Stimulated activated naive CD4-positive, alpha-beta T cell (primary cell): ENCODE measurements around the gene SIVA1.

Experiments used
- DNase-seq, 6 experiments: peaks; one replicate each; lab custom pipeline; 2025; lab: John Stamatoyannopoulos, UW

Gene SIVA1

DNA sequence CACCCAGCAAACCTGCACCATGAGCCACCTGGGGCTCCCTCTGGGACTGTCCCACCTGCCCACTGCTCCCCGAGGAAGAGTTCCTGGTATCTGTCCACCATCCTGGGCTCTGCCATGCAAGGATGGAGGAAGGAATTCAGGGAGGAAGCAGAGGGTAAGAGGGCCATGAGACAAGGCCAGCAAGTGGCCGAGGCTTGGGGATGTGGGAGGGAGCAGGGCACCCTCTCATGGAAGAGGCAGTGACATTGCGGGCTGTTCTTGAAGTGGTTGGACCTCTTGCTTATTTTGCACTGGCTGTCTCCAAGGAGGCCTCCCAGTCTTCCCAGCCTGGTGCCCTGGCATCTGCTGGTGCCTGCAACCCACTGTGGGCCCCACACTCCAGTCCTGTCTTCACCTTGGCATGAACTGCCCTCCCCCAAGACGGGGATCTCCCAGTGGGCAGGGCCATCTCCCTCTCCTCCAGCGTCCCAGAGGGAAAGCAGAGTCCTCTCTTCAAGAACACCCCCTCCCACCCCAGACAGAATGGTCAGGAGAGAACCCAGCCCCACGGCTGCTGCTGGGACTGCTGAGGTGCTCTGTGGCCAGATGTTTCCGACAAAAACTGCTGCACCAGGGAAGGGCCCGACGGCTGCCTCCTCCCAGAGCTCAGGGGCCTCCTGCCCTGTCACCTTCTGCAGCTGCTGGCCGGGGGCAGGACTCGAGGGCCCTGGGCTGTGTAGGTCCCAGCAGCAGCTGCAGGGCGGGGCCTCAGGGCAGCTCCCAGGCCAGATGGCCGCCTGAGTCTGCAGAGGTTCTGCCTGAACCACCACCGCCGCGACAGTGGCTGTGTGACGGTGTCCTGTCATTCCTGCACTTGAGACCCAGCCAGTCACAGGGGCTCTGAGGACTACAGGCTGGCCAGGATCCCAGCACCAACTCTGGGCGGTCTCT is 44.4 kb downstream of the SIVA1 start:
- no peak for DNase-seq

DNA sequence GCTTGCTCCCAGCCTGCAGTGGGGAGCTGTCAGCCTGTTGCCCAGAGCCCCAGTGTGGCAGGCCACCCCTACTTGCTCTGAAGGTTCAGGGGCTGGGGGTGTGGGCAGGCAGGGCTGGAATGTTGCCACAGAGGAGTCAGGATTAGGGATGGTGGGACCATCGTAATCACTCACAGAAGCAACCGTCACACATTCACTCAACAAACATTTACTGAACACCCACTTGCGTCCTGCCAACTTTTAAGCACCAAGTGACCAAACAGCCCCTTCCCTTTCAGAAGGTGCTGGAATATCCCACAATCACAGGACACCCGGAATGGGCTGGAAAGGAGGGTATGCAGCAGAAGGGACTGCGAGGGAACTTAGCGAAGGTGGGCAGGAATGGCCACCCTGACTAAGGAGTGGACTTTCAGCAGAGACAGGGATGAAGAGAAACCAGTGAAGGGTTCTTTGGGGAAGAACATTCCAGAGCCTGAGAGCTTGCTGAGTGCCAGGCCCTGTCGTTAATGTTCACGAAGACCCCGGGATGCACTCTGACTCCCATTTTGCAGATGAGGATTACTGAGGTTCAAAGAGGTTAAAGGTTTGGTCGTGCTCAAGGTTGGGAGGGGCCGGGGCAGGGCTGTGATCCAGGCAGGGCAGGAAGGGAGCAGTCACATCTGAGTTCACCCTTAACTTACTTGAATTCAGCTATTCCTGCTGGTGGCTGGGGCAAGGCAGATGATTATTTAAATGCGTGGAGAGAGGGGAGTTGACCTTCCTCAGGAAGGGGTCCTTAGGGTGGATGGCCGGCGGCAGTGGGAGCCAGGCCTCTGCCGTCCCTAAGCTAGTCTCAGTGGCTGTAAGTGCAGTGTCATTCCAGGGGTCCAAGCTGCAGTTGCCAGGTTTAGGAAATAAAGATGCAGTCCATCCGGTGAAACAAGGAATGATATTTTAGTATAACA is 45.6 kb downstream of the SIVA1 start:
- no peak for DNase-seq

DNA sequence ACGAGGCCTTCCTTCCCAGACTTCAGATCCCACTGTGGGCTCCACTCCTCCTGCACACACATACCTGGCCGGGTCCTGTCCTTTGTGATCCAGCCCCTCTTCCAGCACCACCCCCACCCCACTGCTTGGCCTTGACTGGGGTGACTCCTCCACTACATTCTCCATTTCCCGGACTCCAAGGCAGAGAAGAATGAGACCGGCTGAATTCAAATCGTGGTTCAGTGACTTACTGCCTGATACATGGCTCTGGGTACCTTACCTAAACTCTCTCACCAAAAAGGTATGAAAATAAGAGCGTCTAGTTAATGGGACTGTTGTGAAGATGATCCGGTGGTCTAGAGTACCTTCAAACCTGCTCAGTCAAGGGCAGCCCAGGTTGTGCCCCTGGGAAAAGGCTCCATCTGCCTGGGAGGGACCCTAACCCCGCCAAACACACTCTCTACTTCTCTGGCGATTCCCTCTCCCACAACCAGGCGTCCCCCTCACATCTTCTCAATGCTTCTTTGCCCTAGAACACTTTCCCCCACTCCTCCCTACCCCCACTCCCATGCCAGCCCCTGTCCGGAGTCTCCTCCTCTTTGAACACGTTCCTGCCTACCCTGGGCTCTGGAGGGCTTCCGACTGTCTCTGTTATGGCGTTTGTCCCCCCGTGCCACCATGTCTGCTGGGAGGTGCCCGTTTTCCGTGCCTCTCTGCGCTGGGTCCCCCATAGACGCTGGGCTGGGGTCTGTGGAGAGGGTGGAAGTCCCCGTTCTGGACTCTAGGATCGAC is 46.5 kb downstream of the SIVA1 start:
- DNase-seq: peak in 4 of 6 experiments; percentile 25 to 33 (median 31)

DNA sequence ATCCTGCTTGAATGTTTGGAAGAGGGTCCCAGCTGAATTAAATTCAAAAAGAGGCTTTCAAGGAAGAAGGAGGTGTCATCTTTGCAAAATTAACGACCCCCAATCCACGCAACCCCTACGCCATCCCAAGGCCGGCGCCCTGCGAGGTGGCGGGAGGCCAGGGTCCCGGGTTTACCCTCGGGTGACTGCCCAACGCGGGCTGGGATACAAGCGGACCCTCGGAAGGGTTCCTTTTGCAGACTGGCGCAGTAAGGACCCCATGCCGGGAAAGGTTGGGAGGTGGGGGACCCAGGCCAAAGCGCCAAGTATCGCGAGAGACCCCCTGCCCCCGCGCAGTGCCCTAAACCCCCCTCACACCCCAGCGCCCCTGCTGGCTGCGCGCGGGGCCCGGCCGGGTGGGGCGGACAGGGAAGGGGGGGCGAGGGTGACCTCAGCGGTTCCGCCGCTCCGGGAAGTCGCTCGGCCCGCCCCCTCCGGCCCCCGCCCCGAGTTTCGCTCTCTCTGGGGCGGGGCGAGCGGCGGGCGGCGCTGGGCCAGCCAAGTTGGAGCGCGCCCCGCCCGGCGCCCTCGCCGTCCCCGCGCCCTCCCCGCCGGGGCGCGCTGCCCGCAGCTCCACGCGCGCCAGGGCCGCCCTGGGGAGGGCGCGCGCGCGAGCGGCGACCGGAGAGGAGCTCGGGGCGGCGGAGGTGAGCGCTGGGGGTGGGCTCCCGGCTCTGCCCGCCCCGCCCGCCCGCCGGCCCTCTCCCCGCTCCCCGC is 47.2 kb downstream of the SIVA1 start:
- peak; percentile 55 to 79 (median 70) for DNase-seq

DNA sequence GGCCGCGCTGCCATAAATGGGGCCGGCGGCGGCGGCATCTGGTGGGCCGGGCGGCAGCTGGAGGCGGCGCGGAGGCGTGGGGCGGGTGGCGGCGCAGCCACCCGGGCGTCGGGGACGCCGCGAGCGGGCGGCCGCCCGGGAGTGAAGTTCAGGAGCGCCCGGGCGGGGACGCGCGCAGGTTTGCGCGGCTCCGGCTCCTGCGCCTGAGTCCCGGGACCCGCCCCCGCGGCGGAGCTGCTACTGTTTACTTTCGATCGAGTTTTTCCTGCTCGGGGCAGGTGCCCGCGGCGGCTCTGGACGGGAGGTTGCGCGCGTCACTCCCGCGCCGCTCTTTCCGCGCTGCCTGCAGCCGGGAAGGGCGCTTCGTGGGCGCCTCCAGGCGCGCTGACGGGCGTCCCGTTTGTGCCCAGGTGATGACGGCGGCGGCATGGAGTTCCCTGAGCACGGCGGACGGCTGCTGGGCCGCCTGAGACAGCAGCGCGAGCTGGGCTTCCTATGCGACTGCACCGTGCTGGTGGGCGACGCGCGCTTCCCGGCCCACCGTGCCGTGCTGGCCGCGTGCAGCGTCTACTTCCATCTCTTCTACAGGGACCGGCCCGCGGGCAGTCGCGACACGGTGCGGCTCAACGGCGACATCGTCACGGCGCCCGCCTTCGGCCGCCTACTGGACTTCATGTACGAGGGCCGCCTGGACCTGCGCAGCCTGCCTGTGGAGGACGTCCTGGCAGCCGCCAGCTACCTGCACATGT is 48.0 kb downstream of the SIVA1 start, which contains the start of gene ZBTB42:
Gene ZBTB42, plus strand, starts transcription at position 331 of the 749 bp plus-strand sequence. Its CDS starts 97 bp downstream, at position 428.
- peak; percentile 58 to 79 (median 70) for DNase-seq

DNA sequence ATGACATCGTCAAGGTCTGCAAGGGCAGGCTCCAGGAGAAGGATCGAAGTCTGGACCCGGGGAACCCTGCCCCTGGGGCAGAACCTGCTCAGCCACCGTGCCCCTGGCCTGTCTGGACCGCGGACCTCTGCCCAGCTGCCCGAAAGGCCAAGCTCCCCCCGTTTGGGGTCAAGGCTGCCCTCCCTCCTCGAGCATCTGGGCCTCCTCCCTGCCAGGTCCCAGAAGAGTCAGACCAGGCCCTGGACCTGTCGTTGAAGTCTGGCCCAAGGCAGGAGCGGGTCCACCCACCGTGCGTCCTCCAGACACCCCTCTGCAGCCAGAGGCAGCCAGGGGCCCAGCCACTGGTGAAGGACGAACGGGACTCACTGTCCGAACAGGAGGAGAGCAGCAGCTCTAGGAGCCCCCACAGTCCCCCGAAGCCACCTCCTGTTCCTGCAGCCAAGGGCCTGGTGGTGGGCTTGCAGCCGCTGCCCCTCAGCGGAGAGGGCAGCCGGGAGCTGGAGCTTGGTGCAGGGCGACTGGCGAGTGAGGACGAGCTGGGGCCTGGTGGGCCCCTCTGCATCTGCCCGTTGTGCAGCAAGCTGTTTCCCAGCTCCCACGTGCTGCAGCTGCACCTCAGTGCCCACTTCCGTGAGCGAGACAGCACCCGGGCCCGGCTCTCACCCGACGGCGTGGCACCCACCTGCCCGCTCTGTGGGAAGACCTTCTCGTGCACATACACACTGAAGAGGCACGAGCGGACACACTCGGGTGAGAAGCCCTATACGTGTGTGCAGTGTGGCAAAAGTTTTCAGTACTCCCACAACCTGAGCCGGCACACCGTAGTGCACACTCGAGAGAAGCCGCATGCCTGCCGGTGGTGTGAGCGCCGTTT is 48.8 kb downstream of the SIVA1 start:
- no peak for DNase-seq

DNA sequence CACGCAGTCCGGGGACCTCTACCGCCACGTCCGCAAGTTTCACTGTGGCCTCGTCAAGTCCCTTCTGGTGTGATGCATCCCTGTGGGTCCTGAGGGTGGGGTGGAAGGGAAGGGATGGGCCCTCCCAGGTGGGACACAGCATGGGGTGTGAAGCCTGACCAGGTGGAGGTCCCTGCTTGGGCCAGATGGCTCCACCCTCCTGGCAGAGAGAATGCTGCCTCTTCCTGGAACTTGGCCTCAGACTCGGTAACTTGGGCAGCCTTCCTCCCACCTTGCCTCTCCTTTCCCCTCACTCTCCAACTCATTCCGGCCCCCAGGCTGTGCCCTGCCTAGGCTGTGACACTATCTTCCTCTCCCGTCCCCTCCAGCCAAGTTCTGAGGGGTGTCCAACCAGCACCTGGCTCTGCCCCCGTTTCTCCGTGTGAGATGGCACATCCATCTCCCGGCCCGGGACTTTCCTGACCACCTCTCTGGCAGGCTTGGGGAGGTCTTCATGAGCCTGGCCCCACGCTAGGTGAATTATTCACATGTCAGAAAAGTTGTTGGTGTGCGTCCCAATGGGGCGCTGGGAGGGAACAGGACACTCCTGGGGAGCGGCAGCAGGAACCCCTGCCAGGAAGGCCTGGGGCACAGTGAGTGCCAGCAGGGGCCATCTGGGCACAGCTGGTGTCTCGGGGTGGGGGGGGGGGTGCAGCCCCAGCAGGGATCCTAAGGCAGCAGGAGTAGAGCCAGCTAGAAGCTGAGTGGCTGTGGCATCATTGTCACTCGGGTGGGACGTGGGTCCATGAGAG is 49.6 kb downstream of the SIVA1 start:
- DNase-seq: no peak

DNA sequence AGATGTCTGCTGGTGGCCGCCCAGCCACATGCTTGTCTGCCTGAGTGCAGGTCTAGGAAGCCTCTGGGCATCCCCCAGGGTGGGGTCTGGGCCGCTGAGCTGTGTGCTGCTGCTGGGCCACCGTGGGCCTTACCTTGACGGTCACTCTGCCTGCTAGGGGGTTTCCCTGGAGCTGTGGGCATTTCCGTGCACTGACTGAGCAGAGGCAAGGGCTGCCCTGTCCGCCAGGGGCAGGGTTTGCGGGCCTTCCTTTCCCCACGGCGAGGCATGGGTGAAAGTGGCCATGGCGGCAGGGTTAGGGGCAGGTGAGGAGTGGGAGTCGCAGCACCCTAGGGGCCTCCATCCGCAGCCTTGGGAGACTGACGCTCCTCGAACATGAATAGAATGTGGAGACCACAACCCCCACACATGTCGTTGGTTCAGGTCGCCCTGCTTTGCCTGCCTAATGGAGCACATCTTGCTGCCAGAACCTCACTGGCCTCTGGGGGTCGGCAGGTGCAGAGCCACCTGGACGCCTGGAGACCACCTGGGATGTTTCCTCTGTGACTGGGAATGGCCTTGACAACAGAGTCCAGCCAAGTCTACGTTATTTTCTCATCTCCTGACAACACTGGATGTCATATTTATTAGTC is 50.4 kb downstream of the SIVA1 start:
- DNase-seq: no peak

DNA sequence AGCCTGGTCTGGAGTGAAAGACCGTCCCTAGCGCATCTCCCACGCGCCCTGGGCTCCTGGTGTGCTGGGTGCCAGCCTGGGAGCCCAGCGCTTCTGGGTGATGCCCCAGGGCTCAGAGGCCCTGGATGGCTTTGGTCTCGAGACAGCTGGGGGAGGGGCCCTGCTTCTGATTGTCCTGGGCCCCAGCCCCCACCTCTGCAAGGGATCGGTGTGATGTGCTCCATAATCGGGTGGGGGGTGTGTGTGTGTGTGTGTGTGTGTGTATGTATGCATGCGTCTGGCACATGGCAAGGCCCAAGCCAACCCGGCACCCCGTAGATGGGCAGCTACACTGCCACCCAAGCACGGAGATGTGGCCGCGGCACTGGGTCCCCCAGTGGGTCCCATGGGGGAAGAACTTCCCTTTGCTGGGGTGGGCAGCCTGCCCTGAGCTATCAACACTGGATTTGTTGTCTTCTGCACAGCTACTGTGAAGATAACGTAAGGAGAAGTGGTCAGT is 51.0 kb downstream of the SIVA1 start:
- DNase-seq: no peak

DNA sequence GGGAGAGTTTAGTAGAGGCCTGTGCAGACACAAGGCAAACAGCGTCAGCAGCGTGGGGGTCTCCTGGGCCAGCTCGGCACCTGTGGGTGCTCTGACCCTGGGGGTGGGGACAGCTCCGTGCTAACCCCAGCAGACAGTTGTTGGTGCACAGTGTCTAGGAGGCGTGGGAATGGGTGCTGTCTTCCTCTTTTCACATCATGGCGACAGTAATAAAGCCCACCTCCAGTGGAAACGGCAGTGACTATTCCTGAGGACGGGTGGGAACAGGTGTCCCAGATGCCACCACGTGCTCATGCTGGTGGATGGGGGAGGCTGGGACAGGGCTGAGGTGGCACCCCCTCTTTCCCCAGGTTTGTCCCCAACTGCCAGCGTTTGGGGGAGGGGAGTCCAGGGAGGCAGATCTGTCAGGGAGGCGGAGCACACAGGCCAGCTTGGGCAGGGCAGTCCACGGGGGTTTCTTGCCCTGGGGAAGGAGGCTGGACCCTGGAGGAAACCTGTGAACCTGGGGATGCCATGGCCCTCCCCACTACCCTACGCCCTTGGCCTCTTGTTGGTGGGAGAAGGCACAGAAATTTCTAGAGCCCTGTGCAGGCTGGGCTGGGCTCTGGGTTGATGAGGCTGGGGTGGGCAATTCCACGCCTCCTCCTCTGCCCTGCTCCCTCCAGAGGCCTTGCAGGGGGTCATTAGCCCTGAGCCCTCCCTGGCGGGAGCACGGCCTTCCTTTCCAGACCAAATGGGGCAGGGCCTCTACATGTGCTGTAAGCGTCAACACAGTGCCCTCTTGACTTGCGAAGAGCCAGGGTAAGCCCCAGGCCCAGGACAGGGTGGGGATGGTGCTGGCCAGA is 51.8 kb downstream of the SIVA1 start:
- DNase-seq: no peak

DNA sequence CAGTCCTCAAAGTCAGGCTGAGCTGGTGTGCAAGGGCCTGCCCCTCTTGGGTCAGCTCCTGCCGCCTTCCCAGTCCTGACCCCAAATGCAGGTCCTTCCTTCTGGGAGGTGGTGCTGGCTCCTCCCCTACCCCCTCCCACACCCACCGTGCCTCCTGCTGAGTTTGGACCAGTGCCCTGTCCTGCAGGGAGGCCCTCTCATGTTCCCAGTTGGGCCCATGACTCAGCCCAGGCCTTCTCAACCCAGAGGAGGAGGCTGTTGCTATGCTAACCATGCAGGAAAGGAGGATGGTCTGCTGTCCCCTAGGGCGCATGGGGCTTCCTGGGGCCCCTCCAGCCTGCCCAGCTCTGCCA is 52.4 kb downstream of the SIVA1 start:
- DNase-seq: no peak

DNA sequence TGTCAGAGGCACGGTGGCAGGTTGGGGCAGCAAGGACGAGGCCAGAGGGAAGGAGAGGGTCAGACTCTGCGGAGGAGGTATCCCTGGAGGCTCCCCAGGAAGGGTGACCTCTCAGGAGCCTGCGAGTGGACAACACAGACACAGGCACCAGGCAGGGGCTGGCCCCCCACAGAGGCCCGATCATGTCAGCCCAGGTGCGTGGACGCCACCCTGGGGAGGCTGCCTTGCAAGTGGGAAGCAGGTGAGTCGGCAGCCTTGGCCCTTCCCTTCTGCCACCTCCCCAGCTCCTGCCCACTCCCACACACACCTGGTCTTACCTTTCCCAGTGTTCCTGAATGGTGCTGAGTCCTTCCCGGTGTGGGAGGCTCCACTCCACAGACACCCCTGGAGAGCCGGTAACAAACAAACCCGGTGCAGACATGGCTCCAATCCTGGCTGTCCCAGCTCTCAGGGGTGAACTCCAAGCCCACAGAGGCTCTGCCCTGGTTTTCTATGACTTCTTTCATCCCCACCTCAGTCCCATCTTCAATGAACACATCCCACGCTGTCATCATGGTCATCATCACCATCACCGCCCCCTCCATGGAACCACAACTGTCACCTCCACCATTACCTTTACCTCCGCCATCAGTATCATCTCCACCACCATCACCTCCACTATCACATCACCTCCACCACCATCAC is 53.1 kb downstream of the SIVA1 start:
- DNase-seq: no peak

DNA sequence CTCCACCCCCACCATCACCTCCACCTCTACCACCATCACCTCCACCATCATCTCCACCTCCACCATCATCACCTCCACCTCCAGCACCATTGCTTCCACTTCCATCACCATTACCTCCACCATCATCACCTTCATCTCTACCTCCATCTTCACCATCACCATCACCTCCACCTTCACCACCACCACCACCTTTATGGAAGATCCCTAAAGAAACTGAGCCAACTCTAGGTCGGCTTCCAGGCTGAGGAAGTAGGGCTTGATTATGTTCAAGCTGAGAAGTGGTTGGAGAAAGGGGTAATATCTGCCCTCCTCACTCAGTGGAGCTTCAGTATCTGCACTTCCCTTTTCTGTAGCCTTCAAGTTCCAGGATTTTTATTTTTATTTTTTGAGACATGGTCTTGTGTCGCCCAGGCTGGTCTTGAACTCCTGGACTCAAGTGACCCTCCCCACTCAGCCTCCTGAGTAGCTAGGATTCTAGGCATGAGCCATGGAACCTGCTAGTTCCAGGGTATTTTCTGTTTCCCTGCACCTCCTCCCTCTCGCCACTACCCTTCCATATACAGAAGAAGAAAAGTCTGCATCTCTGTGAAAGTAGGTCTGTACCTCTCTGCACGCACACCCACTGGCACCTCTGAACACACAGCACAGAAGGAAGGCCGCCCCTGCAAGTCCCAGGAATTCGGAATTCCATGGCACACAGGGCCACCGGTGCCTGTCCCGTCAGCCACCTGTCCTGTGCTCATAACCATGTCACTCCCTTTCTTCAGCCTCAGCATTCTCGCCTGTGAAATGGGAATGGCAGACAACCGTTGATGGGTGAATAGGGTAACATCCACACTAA is 53.9 kb downstream of the SIVA1 start:
- DNase-seq: no peak

DNA sequence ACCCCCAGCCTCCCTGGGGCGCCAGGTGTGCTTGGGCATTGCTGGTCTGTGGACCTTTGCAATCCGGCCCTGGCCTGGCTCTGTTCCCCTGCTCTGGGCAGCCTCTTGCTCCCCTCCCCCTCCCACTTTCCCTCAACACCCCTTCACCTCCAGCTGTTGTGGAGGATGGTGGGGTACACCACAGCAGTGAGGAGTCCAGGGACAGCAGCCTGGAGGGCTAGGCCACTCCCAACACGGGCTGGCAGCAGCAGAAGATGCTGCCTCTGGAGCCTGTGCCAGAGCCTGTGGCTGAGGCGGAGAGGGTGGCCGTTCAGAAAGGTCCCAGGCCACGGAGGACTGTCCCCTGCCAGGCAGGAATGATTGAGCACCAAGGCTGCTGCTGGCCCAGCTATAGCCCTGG is 55.5 kb downstream of the SIVA1 start:
- DNase-seq: no peak
